Panc1 (cell line): ENCODE results near the gene ZNF17. TPM values are rescaled to one million over a fixed set of nuclear protein-coding genes. Genes with fewer than 3 reads are reported as not detected.

ENCODE experiments used
- ATAC-seq: fragments of 200-7000 bp; cut with Tn5 transposase; 2 replicates; pipeline ENCODE4 v1.9.1; 2020; ENCODE audit warnings: mild to moderate bottlenecking, moderate library complexity
- BruUV-seq: library from RNA; stranded (reverse); fragments of 400-500 nt; replicated peaks from 2 replicates; lab custom pipeline; 2021; lab: Mats Ljungman, UMichigan
- CTCF ChIA-PET: fragments of 300-600 bp; sonication (Branson Sonifier 250); formaldehyde crosslinking; loops from one replicate; lab custom pipeline; 2022; ENCODE audit warnings: antibody characterized with exemption; lab: Charles Lee
- POLR2A ChIA-PET: fragments of 300-600 bp; sonication (Branson Sonifier 250); formaldehyde crosslinking; loops from one replicate; lab custom pipeline; 2022; ENCODE audit warnings: antibody characterized with exemption; lab: Charles Lee
- DNase-seq: peaks from one replicate; pipeline ENCODE4 v3.0.0-alpha.2; 2010; ENCODE audit warnings: low read depth, low spot score
- H3K27ac ChIP-seq: 2 replicates; pipeline ENCODE4 v1.5.1; 2011; ENCODE audit warnings: mild to moderate bottlenecking, low read length, inconsistent platforms
- H3K27me3 ChIP-seq: fragments of 200-500 bp; sonication (Bioruptor generic); 2 replicates; pipeline ENCODE4 v1.6.0; 2014; ENCODE audit warnings: low read length, inconsistent platforms; ENCODE audit not compliant: control insufficient read depth, insufficient read depth
- H3K36me3 ChIP-seq: fragments of 200-500 bp; sonication (Bioruptor generic); 2 replicates; pipeline ENCODE4 v1.5.1; 2014; ENCODE audit warnings: inconsistent platforms, mild to moderate bottlenecking, low read length, moderate library complexity; ENCODE audit not compliant: control insufficient read depth, insufficient read depth
- H3K4me1 ChIP-seq: 2 replicates; pipeline ENCODE4 v1.5.1; 2011; ENCODE audit warnings: inconsistent platforms, mild to moderate bottlenecking, low read length, moderate library complexity; ENCODE audit not compliant: control insufficient read depth, insufficient read depth
- H3K4me3 ChIP-seq, 2 experiments: 2 replicates each; pipeline ENCODE4 v1.5.1; 2011 to 2012; ENCODE audit warnings: low read depth in 2 of 2, low read length in 2 of 2, mild to moderate bottlenecking in 2 of 2, inconsistent platforms in 1 of 2, moderate library complexity in 1 of 2
- H3K9me3 ChIP-seq: fragments of 200-500 bp; sonication (Bioruptor generic); 2 replicates; pipeline ENCODE4 v1.5.1; 2014; ENCODE audit warnings: low read depth, mild to moderate bottlenecking, inconsistent platforms, low read length, moderate library complexity; ENCODE audit not compliant: control insufficient read depth, insufficient read depth
- POLR2AphosphoS5 ChIP-seq: IDR thresholded peaks from 2 replicates; pipeline ENCODE4 v1.6.1; 2012; ENCODE audit warnings: mild to moderate bottlenecking, low read depth, low read length, moderate library complexity
- SIN3A ChIP-seq: IDR thresholded peaks from 2 replicates; pipeline ENCODE4 v1.6.1; 2012; ENCODE audit warnings: low read depth, mild to moderate bottlenecking, low read length, moderate library complexity, borderline replicate concordance; ENCODE audit not compliant: insufficient read depth
- TCF7L2 ChIP-seq: IDR thresholded peaks from 2 replicates; pipeline ENCODE4 v1.6.1; 2011; ENCODE audit warnings: mild to moderate bottlenecking, low read depth, low read length, inconsistent platforms
- in situ Hi-C: cut with HindIII; loops from 2 replicates; pipeline ENCODE4 v1.10.0; 2016; ENCODE audit warnings: low sequenced_read_pairs, low pct_unique_long_range_greater_than_20kb
- intact Hi-C: fragments of 100-400 bp; cut with micrococcal nuclease; formaldehyde crosslinking; loops from one replicate; pipeline ENCODE4 v1.10.0; 2022; ENCODE audit not compliant: unreplicated experiment
- total RNA-seq: library from RNA; stranded (reverse); gene quantifications from one replicate; pipeline ENCODE4 v1.2.1, GENCODE V29; 2021; ENCODE audit not compliant: unreplicated experiment
- TF ChIP-seq, protein P1 (sequence below): fragments of 450-650 bp; IDR thresholded peaks from 2 replicates; pipeline ENCODE4 v1.5.1; 2017; ENCODE audit warnings: mild to moderate bottlenecking
- TF ChIP-seq, protein P2 (sequence below), 2 experiments: IDR thresholded peaks; 2 replicates each; pipeline ENCODE4 v1.6.1; 2011 to 2012; ENCODE audit warnings: low read depth in 2 of 2, control low read depth in 1 of 2, low read length in 1 of 2, mild to moderate bottlenecking in 1 of 2, moderate library complexity in 1 of 2; ENCODE audit not compliant: insufficient read depth in 1 of 2

The ZNF17 gene
- total RNA-seq, 1 experiment from 2014 or later = 9.2 TPM

GRCh38 chr19:57403737-57404563 lies 7.0 kb upstream of the ZNF17 start:
- H3K27ac ChIP-seq = no peak overlapping the region
- peaks cover 33% of the 10 kb centered on the region for H3K9me3 ChIP-seq
- H3K4me3 ChIP-seq = no peak overlapping the region
- BruUV-seq = no TSS peak
- TF ChIP-seq, protein P1, sequence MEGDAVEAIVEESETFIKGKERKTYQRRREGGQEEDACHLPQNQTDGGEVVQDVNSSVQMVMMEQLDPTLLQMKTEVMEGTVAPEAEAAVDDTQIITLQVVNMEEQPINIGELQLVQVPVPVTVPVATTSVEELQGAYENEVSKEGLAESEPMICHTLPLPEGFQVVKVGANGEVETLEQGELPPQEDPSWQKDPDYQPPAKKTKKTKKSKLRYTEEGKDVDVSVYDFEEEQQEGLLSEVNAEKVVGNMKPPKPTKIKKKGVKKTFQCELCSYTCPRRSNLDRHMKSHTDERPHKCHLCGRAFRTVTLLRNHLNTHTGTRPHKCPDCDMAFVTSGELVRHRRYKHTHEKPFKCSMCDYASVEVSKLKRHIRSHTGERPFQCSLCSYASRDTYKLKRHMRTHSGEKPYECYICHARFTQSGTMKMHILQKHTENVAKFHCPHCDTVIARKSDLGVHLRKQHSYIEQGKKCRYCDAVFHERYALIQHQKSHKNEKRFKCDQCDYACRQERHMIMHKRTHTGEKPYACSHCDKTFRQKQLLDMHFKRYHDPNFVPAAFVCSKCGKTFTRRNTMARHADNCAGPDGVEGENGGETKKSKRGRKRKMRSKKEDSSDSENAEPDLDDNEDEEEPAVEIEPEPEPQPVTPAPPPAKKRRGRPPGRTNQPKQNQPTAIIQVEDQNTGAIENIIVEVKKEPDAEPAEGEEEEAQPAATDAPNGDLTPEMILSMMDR = no peak
- TF ChIP-seq TCF7L2 (no peak), SIN3A (no peak), POLR2AphosphoS5 (no peak)
- TF ChIP-seq, protein P2, sequence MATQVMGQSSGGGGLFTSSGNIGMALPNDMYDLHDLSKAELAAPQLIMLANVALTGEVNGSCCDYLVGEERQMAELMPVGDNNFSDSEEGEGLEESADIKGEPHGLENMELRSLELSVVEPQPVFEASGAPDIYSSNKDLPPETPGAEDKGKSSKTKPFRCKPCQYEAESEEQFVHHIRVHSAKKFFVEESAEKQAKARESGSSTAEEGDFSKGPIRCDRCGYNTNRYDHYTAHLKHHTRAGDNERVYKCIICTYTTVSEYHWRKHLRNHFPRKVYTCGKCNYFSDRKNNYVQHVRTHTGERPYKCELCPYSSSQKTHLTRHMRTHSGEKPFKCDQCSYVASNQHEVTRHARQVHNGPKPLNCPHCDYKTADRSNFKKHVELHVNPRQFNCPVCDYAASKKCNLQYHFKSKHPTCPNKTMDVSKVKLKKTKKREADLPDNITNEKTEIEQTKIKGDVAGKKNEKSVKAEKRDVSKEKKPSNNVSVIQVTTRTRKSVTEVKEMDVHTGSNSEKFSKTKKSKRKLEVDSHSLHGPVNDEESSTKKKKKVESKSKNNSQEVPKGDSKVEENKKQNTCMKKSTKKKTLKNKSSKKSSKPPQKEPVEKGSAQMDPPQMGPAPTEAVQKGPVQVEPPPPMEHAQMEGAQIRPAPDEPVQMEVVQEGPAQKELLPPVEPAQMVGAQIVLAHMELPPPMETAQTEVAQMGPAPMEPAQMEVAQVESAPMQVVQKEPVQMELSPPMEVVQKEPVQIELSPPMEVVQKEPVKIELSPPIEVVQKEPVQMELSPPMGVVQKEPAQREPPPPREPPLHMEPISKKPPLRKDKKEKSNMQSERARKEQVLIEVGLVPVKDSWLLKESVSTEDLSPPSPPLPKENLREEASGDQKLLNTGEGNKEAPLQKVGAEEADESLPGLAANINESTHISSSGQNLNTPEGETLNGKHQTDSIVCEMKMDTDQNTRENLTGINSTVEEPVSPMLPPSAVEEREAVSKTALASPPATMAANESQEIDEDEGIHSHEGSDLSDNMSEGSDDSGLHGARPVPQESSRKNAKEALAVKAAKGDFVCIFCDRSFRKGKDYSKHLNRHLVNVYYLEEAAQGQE (IDR thresholded peaks at IDR 0.05; ENCODE audit: insufficient read depth in 1 of 2, low read depth in 2 of 2, low read length in 1 of 2) = no peak
- no peaks in the 10 kb centered on the region for H3K36me3 ChIP-seq
- POLR2A ChIA-PET = no interaction called here
- in situ Hi-C loops = no loop called here
- no peaks in the 10 kb centered on the region for H3K4me1 ChIP-seq
- intact Hi-C loops = no loop called here
- ATAC-seq (no peak), DNase-seq (no peak)
- no peaks in the 10 kb centered on the region for H3K27me3 ChIP-seq
- CTCF ChIA-PET = no interaction called here

DNA sequence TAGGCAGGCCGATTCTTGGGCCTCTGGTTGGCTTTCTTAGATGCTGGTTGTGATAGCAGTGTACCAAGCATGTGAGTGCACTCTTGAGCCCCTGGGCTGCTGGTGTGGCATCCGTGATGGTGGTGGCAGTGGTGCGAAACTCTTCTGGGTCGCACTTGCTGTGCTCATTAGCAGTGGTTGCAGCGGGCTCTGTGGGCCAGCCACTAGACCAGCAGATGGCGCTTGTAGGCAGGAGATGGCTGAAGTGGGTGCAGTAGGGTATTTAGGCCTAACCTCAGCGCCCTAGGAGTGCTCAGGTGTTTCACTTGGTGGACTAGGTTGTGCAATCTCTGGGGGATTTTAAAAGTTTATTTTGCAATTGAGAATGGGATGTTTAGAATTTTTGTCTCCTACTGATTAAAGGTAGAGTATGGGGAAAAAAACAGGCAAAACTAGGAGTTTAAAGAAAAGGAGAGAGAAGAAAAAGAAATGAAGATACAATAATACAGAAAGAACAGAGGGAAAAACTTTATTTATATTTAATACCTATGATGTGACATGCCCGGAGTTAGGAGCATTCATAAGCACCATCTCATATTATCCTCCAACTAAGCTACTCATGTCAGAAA lies 4.3 kb upstream of the ZNF17 start:
- peaks cover under 1% of the 10 kb centered on the region; the same call in 1 of the 2 replicates for H3K4me1 ChIP-seq
- peak; percentile 64 for DNase-seq
- ATAC-seq = peak; percentile 80
- no peak overlapping the region for H3K27ac ChIP-seq
- intact Hi-C loops (no loop called here), in situ Hi-C loops (no loop called here)
- CTCF ChIA-PET = interaction anchor here (0.7 kb wide), 1 partner anchor 89 kb away, joined by 4 read pairs; no protein-coding TSS in a partner anchor
- H3K4me3 ChIP-seq = no peak overlapping the region
- H3K27me3 ChIP-seq = no peaks in the 10 kb centered on the region
- H3K36me3 ChIP-seq = no peaks in the 10 kb centered on the region
- H3K9me3 ChIP-seq = peaks cover 16% of the 10 kb centered on the region; the same call in 1 of the 2 replicates
- TF ChIP-seq SIN3A (no peak), TCF7L2 (no peak), POLR2AphosphoS5 (no peak)
- TF ChIP-seq, protein P2 (IDR thresholded peaks at IDR 0.05; ENCODE audit: insufficient read depth in 1 of 2, low read depth in 2 of 2, low read length in 1 of 2) = peak in 1 of 2 experiments; percentile 66; a peak in 2 of 4 replicates
- TF ChIP-seq, protein P1 = peak; percentile 93
- POLR2A ChIA-PET = interaction anchor here (0.6 kb wide), 1 partner anchor 384 kb away, joined by 3 read pairs; no protein-coding TSS in a partner anchor
- no TSS peak for BruUV-seq
